GM21423 (cell line): ENCODE results near the gene ARHGAP23.
"Not testable (repeated sequence)": the region's sequence is repeated elsewhere in the genome, so short reads cannot be mapped to it uniquely, and the experiment has no call there.

Source experiments
- ATAC-seq: cut with Tn5 transposase; IDR thresholded peaks from one replicate; pipeline ENCODE4 v1.9.1; 2021; ENCODE audit warnings: mild to moderate bottlenecking, moderate library complexity; ENCODE audit not compliant: unreplicated experiment

The ARHGAP23 gene

DNA sequence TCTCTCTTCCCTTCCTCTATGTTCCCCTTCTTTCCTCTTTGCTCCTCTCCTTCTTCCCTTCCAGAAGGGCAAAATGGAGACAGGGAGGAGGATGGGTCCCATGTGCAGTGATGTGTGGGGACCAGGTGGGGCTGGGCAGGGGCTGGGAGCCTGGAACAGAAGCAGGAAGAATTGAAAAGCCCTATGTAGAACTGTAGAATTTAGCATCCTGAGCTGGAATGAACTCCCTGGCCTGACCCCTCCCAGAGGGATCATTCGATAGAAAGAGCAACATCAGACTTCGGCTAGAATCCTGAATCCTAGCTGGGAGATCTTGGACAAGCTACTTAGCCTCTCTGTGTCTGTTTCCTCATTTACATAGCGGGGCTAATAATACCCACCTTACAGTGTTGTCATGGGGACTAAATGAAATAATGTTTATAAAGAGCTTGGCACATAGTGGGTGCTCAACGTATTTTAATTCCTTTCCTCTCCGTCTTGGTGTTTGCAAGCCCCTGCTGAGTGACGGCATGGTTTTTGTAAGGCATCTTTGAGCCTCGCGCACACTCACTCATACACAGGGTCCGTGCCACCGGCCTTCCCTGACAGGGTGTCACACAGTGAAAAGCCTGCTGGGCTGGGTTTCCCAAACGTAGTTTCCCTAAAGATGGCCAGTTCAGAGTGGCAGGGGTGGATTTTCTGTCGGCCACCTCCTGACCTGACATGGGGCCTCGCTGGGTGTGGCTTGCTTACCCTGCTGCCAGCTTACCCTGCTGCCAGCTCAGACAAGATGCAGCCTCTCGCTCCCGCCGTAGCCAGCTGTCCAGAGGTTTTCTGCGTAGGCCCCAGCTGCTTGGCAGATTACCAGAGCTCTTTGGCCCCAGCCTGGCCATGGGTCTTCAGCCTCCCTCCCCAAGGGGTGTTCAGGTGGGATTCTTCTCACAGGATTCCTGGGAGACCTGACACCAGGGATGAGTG, 6.1 kb upstream of the ARHGAP23 start:
- no peak for ATAC-seq

DNA sequence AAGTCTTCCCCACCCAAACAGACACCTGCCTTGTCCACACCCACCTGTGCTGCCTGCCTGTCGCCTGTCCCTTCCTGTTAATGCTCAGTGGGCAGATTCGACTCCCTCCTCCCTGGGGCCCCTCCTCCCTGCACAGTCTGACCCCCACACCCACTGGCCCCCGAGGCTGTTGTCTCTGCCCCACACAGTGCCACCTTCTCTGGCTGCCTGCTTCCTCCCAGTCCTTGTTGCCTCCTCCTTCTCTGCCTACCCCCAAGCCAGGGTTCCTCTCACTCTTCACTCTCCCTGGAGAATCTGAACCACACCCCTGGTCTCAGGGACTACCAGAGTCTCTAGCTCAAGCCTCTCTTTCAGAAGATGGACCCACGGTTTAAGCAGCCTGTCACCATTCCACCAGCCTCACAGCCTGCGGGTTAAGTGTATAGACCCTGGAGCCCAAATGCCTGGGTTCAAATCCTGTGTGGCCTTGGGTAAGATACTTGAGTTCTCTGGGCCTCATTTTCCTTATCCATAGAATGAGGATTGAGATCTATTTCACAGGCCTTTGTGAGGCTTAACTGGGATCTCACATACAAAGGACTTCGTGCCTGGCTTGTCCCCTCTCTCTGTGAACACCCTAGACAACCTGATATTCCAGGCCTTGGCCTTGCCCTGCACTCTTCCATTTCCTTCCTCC, 3.8 kb upstream of the ARHGAP23 start:
- ATAC-seq: no peak

DNA sequence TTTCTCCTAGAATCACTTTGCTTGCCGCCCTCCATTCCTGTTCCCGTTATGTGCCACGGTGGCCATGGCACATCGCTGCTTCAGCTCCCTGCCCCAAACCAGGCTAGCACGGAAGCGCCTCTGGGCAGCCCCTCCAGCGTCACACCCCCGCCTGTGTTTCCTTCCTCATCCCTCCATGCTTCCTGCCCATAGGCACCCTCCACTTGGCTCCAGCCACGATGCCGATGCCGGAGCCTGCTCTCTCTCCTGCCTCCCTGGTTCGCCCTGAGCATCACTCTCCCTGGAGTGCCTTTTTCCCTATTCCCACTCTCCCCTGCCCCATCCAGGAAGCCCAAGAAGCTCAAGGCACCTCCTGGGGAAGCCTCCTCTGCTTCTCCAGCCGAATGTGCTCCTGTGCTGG, 3.2 kb upstream of the ARHGAP23 start:
- ATAC-seq: no peak

DNA sequence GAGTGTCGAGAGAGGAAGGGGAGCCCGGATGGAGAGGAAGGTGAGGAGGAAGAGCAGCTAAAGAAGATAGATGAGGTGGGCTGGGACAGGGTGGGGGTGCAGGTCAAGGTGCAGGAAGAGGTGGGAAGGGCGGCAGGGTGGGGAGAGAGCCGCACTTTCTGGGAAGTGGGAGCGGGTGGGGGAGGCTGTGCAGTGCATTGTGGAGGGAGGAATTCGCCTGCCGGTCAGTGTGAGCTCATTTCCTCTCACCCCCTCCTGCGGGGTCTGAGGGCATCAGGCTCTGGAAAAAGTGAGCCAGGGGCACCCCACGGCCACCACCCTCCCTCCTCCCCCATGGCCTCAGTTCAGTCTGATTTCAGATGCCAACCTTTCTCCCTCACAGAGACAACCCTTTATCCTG, 2.5 kb upstream of the ARHGAP23 start:
- no peak for ATAC-seq

DNA sequence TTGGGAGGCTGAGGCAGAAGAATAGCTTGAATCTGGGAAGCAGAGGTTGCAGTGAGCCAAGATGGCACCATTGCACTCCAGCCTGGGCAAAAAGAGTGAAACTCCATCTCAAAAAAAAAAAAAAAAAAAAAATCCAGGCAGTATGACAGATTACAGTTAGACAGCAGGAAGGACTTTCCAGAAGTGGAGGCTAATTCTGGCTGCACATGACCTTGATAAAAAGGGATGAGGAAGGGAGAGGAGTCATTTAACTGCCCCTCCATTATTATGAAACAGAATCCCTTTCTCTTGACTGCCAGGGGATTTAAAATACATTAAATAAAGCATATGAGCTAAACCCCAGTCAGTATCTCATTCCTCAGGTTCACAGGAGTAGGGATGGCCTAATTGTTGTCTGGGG, 1.8 kb upstream of the ARHGAP23 start:
- no peak for ATAC-seq

DNA sequence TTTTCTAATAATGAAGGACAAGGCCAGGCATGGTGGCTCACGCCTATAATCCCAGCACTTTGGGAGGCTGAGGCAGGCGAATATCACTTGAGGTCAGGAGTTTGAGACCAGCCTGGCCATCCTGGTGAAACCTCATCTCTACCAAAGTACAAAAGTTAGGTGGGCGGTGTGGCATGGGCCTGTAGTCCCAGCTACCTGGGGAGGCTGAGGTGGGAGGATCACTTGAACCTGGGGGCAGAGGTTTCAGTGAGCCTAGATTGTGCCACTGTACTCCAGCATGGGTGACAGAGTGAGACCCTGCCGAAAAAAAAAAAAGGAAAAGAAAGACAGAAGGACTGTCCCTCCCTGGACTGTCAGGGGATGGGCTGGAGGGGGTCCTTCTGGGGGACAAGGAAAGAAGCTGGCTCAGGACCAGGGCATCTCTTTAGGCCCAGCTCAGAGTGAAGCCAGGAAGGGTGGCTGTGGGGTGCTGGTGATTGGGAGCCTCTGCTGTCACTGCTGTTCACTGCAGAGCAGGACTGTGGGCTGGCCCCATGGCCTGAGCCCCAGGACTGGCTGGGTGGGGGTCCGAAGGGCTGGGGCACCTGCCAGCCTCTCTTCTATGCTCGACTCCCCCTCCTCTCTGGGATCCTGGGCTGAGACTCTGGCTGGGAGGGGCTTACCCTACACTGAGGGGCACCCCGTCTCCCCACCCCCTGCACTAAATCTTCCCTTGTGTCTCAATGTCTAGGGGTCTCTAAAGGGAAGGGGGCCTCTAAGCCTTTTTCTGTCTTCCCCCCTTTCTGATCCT, 909 bp upstream of the ARHGAP23 start:
- ATAC-seq: no peak

DNA sequence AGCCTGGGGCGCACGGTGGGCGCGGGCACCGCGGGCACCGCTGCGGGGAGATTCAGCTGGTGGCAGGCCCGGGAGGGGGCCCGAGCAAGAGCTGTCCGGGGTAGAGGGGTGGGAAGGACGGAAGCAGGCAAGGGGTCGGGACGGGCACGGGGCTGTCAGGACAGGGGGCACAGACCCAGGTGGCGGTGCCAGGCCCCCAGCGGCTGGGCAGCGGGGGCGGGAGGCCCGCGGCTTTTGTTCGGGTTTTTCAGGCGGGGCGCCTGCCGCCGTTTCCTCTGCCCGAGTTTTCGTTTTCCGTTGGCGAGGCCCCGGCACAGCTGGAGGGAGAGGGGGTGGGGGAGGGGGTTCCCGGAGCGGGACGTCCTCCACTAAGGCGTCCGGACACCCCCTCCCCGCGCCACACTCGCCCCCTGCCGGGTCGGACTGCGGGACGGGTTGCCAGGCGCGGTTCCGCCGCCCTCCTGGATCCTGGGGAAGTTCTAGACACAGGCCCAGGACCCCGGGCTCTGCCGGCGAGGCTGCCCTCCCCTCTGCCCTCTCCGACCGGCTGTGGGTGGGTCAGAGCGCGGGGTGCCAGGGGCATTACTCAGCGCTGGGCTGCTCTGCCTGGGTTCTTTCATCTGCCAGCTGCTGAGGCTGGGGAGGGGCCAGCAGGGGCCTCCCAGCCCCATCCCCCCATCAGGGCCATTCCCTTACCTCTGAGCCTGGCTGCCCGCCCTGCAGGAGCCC, 543 bp downstream of the ARHGAP23 start:
- no peak for ATAC-seq

DNA sequence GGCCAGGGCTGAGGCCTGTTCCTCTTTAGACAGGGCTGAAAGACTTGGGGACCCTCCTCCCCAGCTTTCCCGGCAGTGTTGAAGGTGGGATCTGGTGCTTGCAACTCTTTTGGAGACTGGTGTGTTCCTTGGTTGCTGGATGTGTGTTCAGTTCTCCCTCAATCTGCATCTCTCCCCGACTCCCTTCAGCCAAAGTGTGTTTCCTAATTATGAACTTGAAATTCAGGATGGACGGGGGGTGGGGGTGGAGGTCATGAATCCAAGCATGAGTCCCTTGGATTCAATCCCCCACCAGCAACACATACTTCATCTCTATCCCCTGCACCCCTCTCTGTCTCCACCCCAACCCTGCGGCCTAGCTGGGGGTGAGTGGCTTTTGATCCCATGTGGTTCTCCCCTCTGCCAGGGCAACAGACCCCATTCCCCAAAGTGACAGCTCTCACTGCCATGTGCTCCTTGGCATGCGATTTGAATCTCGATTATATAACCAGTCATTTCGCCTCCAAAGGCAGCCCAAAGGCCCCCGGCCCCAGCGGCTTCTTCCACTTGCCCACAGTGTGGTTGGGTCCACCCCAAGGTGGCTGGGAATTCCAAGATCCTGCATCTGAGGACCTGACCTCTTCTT, 1.3 kb downstream of the ARHGAP23 start:
- ATAC-seq: no peak

DNA sequence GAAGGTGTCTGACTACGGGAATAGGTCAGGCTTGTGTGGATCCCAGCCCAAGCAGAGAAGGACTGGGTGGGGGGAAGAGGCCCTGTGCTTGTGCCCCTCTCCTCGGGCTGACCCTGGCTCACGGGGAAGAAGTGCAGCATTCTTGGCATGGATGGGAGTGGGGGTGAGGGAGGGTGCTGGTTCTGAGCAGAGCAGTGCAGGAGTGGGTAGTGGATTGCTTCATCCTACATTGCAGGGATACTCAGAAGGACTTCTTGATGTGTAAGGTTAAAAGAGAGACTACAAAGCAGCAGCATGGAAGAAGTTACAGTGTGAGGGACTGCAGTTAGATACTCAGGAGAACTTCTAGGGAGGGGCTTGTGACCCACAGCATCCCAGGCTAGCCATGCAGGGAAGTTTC, 2.1 kb downstream of the ARHGAP23 start:
- no peak for ATAC-seq

DNA sequence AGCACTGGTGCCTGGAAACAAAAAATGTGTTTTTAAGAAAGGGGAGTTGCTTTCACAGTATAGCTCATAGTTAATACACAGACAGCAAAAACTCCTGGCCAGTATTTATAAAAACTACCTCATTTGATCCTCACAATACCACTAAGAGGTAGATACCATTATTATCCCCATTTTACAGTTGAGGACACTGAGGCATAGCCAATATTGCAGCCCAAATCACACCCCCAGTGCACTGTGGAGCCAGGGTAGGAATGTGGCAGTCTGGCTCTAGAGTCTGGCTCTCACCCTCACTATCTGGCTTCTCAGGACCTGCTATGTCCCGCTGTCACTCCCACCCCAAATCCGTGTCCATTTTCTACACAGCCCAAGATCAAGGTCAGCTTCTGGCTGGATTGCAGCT, 2.6 kb downstream of the ARHGAP23 start:
- ATAC-seq: no peak

DNA sequence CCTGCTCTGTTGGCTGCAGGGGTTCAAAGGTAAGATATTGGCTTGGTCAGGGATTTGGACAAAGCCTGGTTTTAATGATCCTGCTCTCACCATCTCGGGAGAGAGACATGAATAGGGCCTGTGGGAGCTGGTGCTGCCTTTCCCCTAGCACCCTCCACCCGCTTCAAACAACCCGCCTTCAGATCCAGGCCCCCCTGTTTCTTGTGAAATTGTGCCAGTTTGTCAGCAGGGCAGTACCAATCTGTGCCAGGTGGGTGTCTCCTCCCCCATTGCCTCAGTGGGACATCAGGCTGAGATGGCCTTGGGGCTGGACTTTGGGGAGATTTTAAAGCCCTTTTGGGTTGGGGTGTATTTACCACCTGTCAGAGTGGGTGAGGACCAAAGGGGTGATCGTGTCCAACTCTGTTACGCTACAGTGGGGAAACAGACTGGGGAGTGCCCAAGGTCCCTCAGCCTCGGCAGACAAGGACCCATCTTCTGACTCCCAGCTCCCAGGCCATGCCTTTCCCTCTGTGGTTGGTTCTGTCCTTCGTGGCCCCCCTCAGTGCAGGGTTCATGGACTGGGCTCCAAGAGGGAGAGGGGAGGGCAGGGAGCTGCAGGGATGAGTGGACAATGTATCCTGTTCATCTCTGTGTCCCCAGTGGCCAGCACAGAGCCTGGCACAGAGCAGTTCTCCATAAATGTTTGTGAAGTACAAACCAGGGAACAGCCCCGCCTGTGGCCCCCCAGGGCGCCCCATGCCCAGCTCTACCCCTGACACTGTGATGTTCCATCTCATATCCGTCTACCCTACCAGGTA, 3.3 kb downstream of the ARHGAP23 start:
- ATAC-seq: no peak

DNA sequence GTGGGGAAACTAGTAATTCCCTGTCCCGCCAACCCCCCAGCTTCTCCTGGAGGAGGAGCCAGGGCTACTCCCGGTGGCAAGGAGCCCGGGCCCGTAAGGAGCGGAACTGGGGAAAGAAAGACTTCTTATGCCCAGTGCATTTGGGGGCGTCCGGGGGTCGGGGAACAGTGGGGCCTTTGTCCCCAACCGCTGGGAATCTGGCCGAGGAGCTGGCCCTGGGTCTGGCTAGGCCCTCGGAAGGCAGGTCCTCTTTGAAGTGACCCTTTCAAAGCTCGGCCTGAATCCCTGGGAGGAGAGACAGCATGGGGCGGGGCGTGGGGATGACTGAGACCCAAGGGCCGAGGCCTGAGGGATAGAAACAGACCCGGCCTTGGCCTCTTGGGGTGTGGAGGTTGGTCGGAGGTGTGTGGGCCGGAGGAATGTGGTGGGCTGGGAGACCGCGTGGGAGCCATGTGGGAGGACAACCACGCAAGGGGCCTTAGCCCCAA, 6.0 kb downstream of the ARHGAP23 start:
- no peak for ATAC-seq

DNA sequence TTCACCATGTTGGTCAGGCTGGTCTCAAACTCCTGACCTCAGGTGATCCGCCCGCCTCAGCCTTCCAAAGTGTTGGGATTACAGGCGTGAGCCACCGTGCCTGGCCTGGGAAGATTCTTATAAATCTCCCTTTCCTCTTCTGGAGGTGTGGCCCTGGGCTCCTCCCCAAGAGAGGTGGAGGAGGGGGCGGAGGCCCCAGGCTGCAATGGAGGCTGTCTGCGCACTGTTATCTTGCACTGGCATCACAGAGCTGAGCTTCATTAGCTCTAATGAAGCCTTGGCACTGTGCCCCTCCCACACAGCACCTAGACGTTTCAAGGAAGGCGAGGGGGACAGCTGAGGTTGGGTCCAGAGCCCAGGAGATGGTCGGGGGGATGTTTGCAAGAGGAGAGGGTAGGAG, 7.5 kb downstream of the ARHGAP23 start:
- ATAC-seq: no peak

DNA sequence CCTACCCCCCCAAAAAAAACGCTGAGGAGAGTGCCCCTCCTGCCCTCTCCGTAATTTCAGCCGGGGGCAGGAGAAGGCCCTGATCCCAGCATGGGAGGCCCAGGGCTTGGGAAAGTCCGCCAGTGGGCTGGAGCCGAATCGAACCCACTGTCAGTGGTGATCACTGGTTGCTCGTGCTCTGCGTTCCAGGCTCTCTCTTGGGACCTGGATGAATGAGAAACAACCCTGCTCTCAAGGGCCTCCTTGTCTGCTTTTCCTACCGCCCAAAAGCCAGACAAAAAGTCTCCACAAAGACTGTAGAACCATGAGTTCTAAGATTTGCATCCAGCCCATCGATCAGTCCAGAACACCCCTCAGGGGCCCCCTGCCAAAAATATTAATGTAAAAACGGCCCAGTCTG, 8.1 kb downstream of the ARHGAP23 start:
- no peak for ATAC-seq

DNA sequence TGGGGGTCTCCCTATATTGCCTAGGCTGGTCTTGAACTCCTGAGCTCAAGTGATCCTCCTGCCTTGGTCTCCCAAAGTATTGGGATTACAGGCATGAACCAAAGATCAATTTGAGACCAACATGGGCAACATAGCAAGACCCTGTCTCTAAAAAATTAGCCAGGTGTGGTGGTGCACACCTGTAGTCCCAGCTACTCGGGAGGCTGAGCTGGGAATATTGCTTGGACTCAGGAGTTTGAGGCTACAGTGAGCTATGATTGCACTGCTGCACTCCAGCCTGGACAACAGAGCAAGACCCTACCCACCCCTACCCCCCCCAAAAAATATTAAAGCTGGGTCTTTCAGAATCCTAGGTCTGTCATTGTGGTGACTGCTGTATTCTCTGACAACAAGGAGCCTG, 9.0 kb downstream of the ARHGAP23 start:
- ATAC-seq: not testable (repeated sequence)

DNA sequence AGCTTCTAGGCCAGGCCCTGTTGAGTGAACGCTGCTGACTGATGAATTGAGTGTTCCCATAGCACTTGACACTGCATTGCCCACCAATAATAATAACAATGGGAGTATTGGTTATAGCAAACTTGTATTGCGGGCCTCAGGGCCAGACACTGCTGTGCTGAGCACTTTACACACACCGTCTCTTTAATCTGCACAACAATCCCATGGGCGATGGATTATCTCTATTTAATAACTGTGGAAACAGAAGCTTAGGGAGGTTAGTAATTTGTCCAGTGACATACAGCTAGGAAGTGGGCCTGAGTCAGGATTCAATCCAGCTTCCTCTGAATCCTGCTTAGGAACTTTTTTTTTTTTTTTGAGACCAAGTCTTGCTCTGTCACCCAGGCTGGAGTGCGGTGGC, 11.2 kb downstream of the ARHGAP23 start:
- ATAC-seq: no peak

DNA sequence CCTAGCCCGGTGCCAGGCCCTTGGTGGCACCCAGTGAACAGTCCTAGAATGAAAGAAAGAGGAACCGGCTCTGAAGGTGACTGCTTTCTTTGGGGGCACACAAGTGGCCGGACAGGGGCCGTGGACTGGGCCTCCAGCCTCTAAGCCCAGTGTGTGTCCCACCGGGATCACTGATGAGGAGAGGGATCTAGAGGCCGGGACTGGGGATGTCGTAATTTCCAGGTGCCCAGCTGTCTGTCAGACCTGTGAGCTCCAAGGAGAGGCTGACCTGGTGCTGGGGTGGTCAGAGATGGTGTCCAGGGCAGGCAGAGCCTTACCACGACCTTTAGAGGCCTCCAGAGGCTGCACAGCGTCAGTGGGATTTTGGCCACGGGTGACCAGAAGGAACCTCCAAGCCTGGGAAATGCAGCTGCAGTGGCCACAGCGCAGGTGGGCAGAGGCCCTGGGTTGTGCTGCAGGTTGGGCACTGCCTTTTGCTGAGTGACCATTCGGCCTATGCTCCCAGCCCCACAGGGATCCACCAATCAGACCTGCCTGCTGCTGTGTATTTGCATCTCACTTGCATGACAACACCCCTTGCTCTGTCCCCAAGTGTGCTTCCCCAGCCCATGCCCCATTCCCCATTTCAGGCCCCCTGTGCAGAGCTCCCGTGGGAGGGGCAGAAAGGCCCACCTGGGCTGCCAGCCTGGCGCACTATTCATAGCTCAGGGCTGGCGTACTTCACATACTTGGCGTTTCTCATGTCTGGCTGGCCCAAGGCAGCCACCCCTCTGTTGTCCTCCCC, 12.5 kb downstream of the ARHGAP23 start:
- no peak for ATAC-seq

DNA sequence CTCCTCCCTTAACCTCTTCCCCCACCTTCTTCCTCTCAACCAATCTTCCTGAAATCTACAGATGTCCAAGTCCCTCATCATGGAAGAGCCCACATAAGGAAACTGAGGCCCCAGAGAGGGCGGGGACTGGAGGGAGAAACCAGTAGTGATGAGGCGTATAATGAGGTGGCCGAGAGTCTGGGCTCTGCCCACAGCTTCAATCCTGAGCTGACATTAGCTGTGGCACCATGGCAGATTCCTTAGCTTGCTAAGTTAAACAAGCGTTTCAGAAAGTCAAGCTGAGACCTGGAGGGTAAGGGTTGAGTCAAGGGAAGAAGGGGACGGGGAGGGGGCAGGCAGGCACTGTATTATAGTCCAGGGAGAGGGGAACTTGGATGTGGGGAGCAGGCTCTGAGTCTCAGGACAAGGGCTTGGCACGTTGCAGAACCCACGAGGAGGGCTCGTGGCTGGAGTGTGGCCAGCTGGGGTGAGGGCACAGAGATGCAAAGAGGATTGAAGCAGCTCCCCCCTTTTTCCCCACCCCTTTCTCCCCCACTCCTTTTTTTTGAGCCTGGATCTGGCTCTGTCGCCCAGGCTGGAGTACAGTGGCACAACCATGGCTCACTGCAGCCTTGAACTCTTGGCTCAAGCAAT, 13.3 kb downstream of the ARHGAP23 start:
- no peak for ATAC-seq
